Natural killer cell treated with Interleukin-12 subunit alpha and Interleukin-12 subunit beta and Interleukin-15 and Interleukin-18, amount 100 ng/mL, for 72 hours (primary cell): ENCODE data around the gene LAMA3. TPM values are rescaled to one million over a fixed set of nuclear protein-coding genes. Genes with fewer than 3 reads are reported as not detected.

Source experiments
- ATAC-seq, 2 donors: fragments of 150-1000 bp; cut with Tn5 transposase in 1 of 2; sonication (Bioruptor Pico), chemical (Tn5 transposase) in 1 of 2; 2 replicates each; pipeline ENCODE4 v1.10.0; 2021
- DNase-seq: peaks from one replicate; pipeline ENCODE4 v3.0.0; 2022; ENCODE audit warnings: low spot score
- H3K27ac Mint-ChIP-seq, 2 donors: 1 replicate in 1 of 2; 2 replicates in 1 of 2; pipeline ENCODE4 v1.8.0; 2022; ENCODE audit warnings: mixed read lengths in 2 of 2, mild to moderate bottlenecking in 1 of 2, moderate library complexity in 1 of 2
- H3K27me3 Mint-ChIP-seq, 2 donors: 1 replicate in 1 of 2; 2 replicates in 1 of 2; pipeline ENCODE4 v1.8.0; 2022; ENCODE audit warnings: mixed read lengths in 2 of 2
- H3K36me3 Mint-ChIP-seq: one replicate; pipeline ENCODE4 v1.8.0; 2022; ENCODE audit warnings: mixed read lengths
- H3K4me1 Mint-ChIP-seq, 2 donors: 1 replicate in 1 of 2; 2 replicates in 1 of 2; pipeline ENCODE4 v1.8.0; 2022; ENCODE audit warnings: low read depth in 2 of 2, mixed read lengths in 2 of 2, mild to moderate bottlenecking in 1 of 2
- H3K4me3 Mint-ChIP-seq: one replicate; pipeline ENCODE4 v1.8.0; 2022; ENCODE audit warnings: mixed read lengths
- H3K9me3 Mint-ChIP-seq: 2 replicates; pipeline ENCODE4 v1.8.0; 2022; ENCODE audit warnings: mixed read lengths
- total RNA-seq, 2 donors: library from RNA; stranded (reverse); gene quantifications; one replicate each; pipeline ENCODE4 v1.2.3, GENCODE V29; 2022

Gene LAMA3, protein sequence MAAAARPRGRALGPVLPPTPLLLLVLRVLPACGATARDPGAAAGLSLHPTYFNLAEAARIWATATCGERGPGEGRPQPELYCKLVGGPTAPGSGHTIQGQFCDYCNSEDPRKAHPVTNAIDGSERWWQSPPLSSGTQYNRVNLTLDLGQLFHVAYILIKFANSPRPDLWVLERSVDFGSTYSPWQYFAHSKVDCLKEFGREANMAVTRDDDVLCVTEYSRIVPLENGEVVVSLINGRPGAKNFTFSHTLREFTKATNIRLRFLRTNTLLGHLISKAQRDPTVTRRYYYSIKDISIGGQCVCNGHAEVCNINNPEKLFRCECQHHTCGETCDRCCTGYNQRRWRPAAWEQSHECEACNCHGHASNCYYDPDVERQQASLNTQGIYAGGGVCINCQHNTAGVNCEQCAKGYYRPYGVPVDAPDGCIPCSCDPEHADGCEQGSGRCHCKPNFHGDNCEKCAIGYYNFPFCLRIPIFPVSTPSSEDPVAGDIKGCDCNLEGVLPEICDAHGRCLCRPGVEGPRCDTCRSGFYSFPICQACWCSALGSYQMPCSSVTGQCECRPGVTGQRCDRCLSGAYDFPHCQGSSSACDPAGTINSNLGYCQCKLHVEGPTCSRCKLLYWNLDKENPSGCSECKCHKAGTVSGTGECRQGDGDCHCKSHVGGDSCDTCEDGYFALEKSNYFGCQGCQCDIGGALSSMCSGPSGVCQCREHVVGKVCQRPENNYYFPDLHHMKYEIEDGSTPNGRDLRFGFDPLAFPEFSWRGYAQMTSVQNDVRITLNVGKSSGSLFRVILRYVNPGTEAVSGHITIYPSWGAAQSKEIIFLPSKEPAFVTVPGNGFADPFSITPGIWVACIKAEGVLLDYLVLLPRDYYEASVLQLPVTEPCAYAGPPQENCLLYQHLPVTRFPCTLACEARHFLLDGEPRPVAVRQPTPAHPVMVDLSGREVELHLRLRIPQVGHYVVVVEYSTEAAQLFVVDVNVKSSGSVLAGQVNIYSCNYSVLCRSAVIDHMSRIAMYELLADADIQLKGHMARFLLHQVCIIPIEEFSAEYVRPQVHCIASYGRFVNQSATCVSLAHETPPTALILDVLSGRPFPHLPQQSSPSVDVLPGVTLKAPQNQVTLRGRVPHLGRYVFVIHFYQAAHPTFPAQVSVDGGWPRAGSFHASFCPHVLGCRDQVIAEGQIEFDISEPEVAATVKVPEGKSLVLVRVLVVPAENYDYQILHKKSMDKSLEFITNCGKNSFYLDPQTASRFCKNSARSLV (N-terminal part only)
- under 1 TPM; 0.10 to 0.11 TPM for total RNA-seq

DNA sequence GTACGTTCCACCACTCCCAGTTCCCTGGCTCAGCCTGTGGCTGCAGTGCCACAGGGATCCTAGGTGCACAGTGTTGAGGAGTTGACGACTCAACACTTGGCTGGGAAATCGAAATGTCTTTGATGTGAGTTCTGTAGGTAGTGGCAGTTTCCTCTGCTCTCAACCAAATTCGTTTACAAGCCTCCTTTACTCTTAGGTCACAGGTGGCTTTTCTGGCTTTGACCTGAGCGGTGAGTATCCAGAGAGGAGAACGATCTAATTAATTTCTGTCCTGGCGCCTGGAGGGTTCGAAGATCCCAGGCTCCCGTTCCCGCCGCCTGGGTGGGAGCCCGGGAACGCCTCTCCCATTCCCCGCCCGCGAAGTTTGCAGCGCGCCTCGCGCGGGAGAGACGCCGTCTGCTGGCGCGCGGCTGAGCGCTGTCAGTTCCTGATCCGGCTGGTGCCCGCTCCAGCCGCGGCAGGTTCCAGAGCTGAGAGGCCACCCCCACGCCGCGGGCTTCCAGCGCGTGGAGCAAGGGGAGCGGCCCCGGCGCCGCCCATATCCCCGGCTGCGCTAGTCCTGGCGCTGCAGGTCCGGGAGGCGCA, at the start of gene LAMA3:
Gene LAMA3, plus strand, starts transcription at position 423 of the 585 bp plus-strand sequence. CDS start 231 bp downstream, outside the sequence.
- no peak for DNase-seq
- H3K36me3 Mint-ChIP-seq, result no peaks in the 10 kb centered on the region

DNA sequence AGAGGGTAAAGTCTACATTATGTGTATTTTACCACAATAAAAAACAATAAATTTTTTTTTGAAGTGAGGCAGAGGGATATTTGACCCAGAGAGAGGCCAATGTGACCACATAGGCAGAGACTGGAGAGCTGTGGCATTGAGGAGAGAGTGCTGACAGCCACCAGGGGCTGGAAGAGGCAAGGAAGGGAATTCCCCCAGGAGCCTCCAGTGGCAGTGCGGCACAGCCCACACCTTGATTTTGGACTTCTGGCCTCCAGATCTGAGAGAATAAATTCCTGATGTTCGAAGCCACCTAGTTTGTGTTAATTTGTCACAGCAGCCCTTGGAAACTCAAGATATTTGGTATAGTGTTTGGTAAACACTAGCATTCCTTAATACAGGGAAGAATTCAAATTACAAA, 49.2 kb upstream of the LAMA3 start:
- H3K9me3 Mint-ChIP-seq, result no peaks in the 10 kb centered on the region
- no peak for ATAC-seq
- H3K27me3 Mint-ChIP-seq, result peaks cover 9 to 22% of the 10 kb centered on the region in 2 donors
- H3K4me3 Mint-ChIP-seq, result no peak overlapping the region
- H3K4me1 Mint-ChIP-seq, result peaks cover 6 to 7% of the 10 kb centered on the region in 2 donors
- no peak overlapping the region for H3K27ac Mint-ChIP-seq
- peak; percentile 15 for DNase-seq
- H3K36me3 Mint-ChIP-seq, result no peaks in the 10 kb centered on the region

More for the DNA sequence above, at the start of gene LAMA3:
- Mint-ChIP-seq H3K9me3 (no peaks in the 10 kb centered on the region), H3K27ac (no peak within 1 kb of the TSS), H3K27me3 (peaks cover 38 to 45% of the 10 kb centered on the region in 2 donors), H3K4me1 (peaks cover 0 to 7% of the 10 kb centered on the region in 2 donors), H3K4me3 (peak within 1 kb of the TSS; percentile 17)
- ATAC-seq, result peak; percentile 68 to 73

DNA sequence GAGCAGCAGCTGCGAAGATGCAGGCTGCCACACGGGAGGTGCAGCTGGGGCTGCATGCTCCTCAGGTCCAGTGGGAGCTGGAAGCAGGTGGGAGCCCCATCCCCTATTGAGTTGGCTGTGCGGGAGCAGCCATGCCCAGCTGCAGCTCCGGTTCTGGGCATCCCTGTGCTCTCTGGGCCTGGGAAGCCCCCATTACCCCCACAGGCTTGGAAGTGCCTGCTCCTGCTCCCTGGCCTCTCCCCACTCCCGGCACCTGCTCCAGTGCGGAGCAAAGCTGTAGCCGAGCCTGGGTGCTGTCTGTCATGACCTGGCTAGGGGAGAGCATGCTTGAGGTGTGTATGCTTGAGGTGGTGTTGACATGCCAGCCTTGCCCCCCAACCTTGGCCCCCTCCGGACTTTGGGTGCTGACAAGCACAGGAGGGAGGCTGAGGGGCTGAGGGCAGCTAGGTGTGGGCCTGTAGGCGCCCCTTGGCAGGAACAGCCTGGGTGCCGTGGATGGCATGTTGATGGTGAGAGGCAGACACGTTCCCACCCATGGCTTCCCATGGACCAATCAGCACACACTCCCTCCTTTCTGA, 48.0 kb upstream of the LAMA3 start:
- Mint-ChIP-seq H3K27me3 (peaks cover 3 to 21% of the 10 kb centered on the region in 2 donors), H3K9me3 (no peaks in the 10 kb centered on the region), H3K4me1 (no peaks in the 10 kb centered on the region), H3K4me3 (no peak overlapping the region), H3K27ac (no peak overlapping the region), H3K36me3 (no peaks in the 10 kb centered on the region)
- ATAC-seq, result peak in 1 of 2 donors; percentile 55
- peak; percentile 28 for DNase-seq

DNA sequence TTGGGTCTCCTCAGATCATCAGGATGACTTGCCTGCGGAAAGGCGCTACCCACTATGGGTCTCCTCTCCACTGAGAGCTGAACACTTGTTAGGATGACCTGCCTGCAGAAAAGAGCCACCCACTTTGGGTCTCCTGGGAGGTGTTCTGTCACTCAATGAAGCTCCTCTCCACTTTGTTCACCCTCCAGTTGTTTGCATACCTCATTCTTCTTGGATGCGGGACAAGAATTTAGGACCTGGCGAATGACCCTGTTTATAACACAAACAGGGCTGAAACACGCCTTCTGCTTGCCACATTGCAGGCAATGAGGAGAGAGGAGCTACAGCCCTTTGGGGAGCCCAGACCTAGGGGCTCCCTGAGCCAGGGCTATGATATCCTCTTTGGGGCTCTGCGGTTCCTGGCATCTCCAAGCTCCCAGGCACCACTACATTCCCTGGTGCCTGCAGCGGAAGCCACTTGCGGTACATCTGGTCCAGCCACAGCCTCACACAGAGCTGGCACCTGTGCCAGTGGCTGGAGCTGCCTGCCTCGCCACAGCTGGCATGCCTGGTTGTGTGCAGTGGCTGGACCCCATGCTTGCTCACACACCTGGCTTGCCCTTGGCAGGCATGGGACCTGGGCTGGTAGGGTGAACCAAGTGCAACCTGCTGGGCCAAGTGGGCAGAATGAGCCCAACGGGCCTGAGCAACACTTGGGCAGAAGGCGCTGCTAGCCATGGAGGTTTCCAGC, 47.2 kb upstream of the LAMA3 start:
- Mint-ChIP-seq H3K36me3 (no peaks in the 10 kb centered on the region), H3K27ac (no peak overlapping the region), H3K9me3 (no peaks in the 10 kb centered on the region), H3K4me1 (no peaks in the 10 kb centered on the region), H3K27me3 (peaks cover 7 to 28% of the 10 kb centered on the region in 2 donors), H3K4me3 (no peak overlapping the region)
- peak in 1 of 2 donors; percentile 32 for ATAC-seq
- peak; percentile 18 for DNase-seq

DNA sequence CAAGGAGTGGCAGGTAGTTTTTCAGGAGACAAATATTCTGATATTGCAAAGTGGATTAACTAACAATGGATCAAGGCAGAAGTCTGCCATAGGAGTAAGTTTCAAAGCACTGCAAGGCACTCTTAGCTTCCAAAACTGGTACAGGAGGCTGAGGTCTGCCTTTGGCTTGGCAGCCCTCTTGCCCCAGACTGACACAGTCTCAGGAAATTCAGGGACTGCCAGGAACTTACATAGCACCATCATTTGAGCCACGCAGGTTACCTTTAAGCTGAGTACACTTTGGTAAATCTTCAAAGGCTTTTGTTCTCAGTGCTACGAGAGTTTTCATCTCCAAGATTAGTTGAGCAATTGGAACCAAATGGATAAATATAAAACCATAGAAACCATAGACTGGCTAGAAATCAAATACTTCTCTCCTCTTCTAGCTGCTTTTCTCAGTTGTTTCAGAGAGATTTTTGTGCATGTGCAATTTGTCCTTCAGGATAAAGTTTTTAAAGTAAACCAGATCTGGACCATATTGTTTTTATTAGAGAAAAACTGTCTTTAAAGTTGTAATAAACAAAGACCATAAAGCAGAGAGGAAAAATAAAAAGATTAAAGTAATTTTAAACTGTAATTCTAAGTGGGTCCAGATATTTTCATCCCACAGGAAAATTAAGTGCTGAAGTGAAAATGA, 45.3 kb upstream of the LAMA3 start:
- Mint-ChIP-seq H3K4me3 (no peak overlapping the region), H3K4me1 (no peaks in the 10 kb centered on the region), H3K27ac (no peak overlapping the region), H3K27me3 (peaks cover 8 to 21% of the 10 kb centered on the region in 2 donors), H3K9me3 (no peaks in the 10 kb centered on the region), H3K36me3 (no peaks in the 10 kb centered on the region)
- DNase-seq (peak; percentile 32), ATAC-seq (no peak)

DNA sequence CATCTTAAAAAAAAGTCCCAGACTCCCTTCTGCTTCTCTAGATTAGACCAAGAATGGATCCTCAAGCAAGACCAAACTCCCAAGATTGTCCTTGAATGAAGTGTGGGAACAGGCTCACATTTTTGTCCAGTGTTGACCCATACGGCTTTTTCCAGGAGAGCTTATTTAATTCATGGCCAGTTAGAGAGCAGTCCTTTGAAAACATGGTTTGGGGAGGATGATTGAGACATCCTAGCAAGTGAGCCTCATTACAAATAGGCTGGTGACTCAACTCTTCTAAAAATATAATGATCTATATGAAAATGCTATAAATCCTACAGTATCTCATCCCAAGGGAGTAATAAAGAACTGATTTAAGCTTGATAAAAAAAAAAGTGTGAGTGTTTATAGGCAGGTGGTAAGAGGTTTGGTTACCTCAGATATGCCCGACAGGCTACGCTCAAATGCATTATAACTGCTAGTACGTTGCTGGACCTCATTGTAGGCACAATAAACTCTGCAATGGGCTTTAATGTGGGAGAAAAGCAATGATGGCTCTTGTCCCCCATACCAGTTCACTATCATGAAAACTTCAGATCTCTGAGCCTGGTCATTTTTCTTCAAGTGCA, 43.6 kb upstream of the LAMA3 start:
- Mint-ChIP-seq H3K36me3 (no peaks in the 10 kb centered on the region), H3K27ac (no peak overlapping the region), H3K9me3 (no peaks in the 10 kb centered on the region), H3K4me3 (no peak overlapping the region), H3K4me1 (no peaks in the 10 kb centered on the region), H3K27me3 (peaks cover 13 to 19% of the 10 kb centered on the region in 2 donors)
- no peak for DNase-seq
- no peak for ATAC-seq

DNA sequence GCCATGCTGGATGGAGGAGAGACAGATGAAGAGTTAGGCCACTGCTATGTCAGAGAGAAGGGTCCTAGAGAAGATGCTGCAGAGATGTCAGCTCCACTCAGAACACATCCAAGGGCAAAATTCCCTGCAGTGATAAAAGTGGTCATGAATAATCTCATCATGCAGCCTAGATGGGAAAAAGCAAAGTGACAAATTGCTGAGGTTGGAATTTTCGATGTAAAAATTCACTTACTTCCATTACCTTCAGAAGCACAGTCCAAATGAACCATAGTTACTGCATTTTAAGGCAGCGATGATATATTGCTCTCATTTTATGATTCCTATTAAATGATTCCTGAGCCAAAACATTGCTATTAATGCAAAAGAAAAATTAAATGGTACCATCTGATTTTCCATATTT, 43.0 kb upstream of the LAMA3 start:
- no peaks in the 10 kb centered on the region for H3K4me1 Mint-ChIP-seq
- no peak overlapping the region for H3K27ac Mint-ChIP-seq
- no peaks in the 10 kb centered on the region for H3K36me3 Mint-ChIP-seq
- ATAC-seq (no peak), DNase-seq (no peak)
- no peaks in the 10 kb centered on the region for H3K9me3 Mint-ChIP-seq
- peaks cover 13 to 19% of the 10 kb centered on the region in 2 donors for H3K27me3 Mint-ChIP-seq
- no peak overlapping the region for H3K4me3 Mint-ChIP-seq

DNA sequence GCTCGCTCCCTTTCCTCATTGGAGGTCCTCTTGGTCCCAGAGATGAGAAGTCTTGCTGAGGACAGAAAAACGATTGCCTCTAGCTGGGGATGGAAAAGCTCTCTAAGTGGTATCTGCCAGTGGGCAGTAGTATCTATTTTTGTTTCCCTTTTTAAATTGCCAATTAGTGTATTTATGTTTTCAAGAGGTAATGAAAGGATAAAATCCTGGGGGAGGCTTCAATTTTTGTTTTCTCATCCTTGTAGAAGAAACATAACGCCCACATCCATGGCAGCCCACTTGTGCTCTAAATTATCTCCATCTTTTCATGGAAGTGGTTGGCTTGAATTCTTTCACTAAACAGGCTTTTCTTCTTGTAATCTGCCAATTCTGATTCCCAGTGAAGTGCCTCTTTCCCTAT, 40.8 kb upstream of the LAMA3 start:
- no peaks in the 10 kb centered on the region for H3K9me3 Mint-ChIP-seq
- no peaks in the 10 kb centered on the region for H3K36me3 Mint-ChIP-seq
- peaks cover 12 to 17% of the 10 kb centered on the region in 2 donors for H3K27me3 Mint-ChIP-seq
- no peak for ATAC-seq
- no peak overlapping the region for H3K27ac Mint-ChIP-seq
- no peaks in the 10 kb centered on the region for H3K4me1 Mint-ChIP-seq
- no peak overlapping the region for H3K4me3 Mint-ChIP-seq
- no peak for DNase-seq

DNA sequence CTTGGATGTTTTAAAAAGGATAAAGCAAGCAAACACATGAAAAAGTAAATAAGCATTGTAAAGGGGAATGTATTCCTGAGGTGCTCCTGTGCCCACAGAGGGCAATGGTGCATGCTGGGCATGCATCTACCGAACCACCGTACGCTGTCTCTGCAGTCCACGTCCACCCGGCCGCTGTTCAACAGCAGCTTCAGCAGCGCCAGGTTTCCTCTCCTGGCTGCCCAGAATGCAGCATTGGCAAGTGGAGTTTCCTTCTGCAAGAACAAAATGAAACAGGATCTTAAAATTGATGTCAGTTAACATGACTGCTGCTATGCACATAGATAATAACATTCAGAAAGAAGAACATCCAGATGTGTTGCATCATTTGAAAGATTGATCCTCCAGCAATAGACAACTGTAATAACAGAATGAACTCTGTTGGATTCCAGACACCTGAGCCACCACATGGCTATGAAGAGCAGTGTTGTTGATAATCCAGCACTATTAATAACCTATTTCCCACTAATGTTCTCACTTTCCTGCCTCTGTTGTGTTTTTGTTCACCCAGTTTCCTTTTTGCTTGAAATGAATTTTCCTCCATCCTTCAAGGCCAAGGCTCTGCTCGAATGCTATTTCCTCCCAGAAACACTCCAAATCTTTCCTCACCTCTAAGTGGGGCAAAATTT, 40.2 kb upstream of the LAMA3 start:
- H3K4me3 Mint-ChIP-seq, result no peak overlapping the region
- no peaks in the 10 kb centered on the region for H3K36me3 Mint-ChIP-seq
- H3K27ac Mint-ChIP-seq, result no peak overlapping the region
- peak; percentile 13 for DNase-seq
- H3K27me3 Mint-ChIP-seq, result peaks cover 12 to 17% of the 10 kb centered on the region in 2 donors
- no peaks in the 10 kb centered on the region for H3K4me1 Mint-ChIP-seq
- ATAC-seq, result no peak
- H3K9me3 Mint-ChIP-seq, result no peaks in the 10 kb centered on the region

DNA sequence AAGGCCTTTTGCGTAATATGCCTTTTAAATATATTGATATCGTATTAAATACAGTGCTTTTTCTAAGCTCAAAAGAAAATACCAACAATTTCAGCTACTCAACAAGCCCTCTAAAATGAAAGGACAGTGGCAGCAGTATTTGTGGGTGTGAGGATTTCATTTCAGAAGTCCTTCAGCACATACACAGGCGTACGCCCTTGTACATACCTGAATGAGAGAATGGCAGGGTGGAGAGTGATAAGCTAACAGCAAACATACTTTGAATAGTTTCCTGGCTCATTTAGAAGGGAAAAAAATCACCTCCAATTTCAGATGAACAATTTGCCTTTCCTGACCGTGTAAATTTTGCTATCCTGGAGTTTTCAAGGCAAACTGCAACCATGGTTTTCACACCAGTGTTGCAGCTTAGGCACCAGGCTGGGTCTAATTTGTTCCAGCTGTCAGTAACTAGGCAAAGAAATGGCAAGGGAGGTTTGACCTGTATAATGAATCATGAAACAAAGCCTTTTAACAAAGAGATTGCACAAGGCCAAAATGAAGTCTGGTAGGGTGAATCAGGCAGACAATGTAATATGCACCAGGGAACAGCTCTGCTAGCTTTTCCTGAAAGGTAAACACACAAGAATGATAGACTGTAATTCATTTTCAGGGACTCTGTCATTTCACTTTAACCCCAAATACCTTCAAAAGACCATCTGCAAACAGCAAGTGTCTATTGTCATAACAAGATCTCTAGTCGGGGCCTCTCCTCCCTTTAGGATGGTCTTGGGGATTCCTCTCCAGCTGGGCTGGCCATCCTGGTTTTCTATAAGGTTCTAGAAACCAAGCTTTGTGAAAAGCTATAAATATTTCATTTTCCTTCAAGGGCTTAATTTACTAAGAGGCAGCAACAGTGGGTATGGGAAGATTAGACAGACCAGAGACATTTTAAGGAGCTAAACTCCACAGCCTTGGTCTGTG, 38.0 kb upstream of the LAMA3 start:
- Mint-ChIP-seq H3K27ac (no peak overlapping the region), H3K27me3 (peaks cover 7 to 20% of the 10 kb centered on the region in 2 donors), H3K9me3 (no peaks in the 10 kb centered on the region), H3K4me3 (no peak overlapping the region), H3K36me3 (no peaks in the 10 kb centered on the region), H3K4me1 (no peaks in the 10 kb centered on the region)
- no peak for ATAC-seq
- DNase-seq, result no peak
